Calu3 (cell line): ENCODE data around the gene RPL10. TPM values are rescaled to one million over a fixed set of nuclear protein-coding genes. Genes with fewer than 3 reads are reported as not detected.

Source experiments
- BruUV-seq: library from RNA; stranded (reverse); fragments of 400-500 nt; replicated peaks from 2 replicates; lab custom pipeline; 2021; lab: Mats Ljungman, UMichigan
- CTCF ChIA-PET: fragments of 300-600 bp; sonication (Branson Sonifier 250); formaldehyde crosslinking; loops from one replicate; lab custom pipeline; 2022; ENCODE audit warnings: antibody characterized with exemption; lab: Charles Lee
- DNase-seq: peaks from one replicate; pipeline ENCODE4 v3.0.0; 2022
- H3K27ac Mint-ChIP-seq: one replicate; pipeline ENCODE4 v1.8.0; 2022; ENCODE audit warnings: mixed read lengths; ENCODE audit not compliant: unreplicated experiment
- H3K27me3 Mint-ChIP-seq: one replicate; pipeline ENCODE4 v1.8.0; 2022; ENCODE audit warnings: mixed read lengths; ENCODE audit not compliant: unreplicated experiment
- H3K36me3 Mint-ChIP-seq: one replicate; pipeline ENCODE4 v1.8.0; 2022; ENCODE audit warnings: mild to moderate bottlenecking, moderate library complexity, mixed read lengths; ENCODE audit not compliant: insufficient read depth, unreplicated experiment
- H3K4me1 Mint-ChIP-seq: one replicate; pipeline ENCODE4 v1.8.0; 2022; ENCODE audit warnings: mild to moderate bottlenecking, low read depth, mixed read lengths; ENCODE audit not compliant: unreplicated experiment
- H3K4me3 Mint-ChIP-seq: one replicate; pipeline ENCODE4 v1.8.0; 2022; ENCODE audit warnings: mild to moderate bottlenecking, low read depth, moderate library complexity, mixed read lengths; ENCODE audit not compliant: unreplicated experiment
- H3K9me3 Mint-ChIP-seq: one replicate; pipeline ENCODE4 v1.8.0; 2022; ENCODE audit warnings: low read depth, mixed read lengths; ENCODE audit not compliant: unreplicated experiment
- intact Hi-C: fragments of 100-400 bp; cut with micrococcal nuclease; formaldehyde crosslinking; loops from one replicate; pipeline ENCODE4 v1.10.0; 2022; ENCODE audit not compliant: unreplicated experiment
- total RNA-seq: library from RNA; stranded (reverse); gene quantifications from 2 replicates; pipeline ENCODE4 v1.2.3, GENCODE V29; 2022
- TF ChIP-seq, protein P1 (sequence below): fragments of 200-600 bp; IDR thresholded peaks from one replicate; pipeline ENCODE4 v1.8.0; 2022; ENCODE audit warnings: antibody characterized with exemption; ENCODE audit not compliant: unreplicated experiment

RPL10 gene
- total RNA-seq, 1 experiment from 2014 or later: 1,495 TPM

GRCh38 chrX:154409222-154409871 lies 11.2 kb downstream of the RPL10 start, which contains the start of gene DNASE1L1:
Gene DNASE1L1 (minus strand): TSS chrX:154409254. CDS start chrX:154405568, 3,686 bp downstream.
- Mint-ChIP-seq H3K36me3 (peaks cover 56% of the 10 kb centered on the region), H3K9me3 (no peaks in the 10 kb centered on the region), H3K27me3 (no peaks in the 10 kb centered on the region), H3K4me3 (peak within 1 kb of the TSS; percentile 81), H3K4me1 (peaks cover 19% of the 10 kb centered on the region), H3K27ac (peak within 1 kb of the TSS; percentile 72)
- BruUV-seq: no TSS peak
- CTCF ChIA-PET: interaction anchor here (1.0 to 2.0 kb wide), 2 partner anchors 14 to 36 kb away, joined by 3 to 7 read pairs; no protein-coding TSS in a partner anchor
- TF ChIP-seq, protein P1, sequence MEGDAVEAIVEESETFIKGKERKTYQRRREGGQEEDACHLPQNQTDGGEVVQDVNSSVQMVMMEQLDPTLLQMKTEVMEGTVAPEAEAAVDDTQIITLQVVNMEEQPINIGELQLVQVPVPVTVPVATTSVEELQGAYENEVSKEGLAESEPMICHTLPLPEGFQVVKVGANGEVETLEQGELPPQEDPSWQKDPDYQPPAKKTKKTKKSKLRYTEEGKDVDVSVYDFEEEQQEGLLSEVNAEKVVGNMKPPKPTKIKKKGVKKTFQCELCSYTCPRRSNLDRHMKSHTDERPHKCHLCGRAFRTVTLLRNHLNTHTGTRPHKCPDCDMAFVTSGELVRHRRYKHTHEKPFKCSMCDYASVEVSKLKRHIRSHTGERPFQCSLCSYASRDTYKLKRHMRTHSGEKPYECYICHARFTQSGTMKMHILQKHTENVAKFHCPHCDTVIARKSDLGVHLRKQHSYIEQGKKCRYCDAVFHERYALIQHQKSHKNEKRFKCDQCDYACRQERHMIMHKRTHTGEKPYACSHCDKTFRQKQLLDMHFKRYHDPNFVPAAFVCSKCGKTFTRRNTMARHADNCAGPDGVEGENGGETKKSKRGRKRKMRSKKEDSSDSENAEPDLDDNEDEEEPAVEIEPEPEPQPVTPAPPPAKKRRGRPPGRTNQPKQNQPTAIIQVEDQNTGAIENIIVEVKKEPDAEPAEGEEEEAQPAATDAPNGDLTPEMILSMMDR: no peak
- peak; percentile 95 for DNase-seq
- intact Hi-C loops: loop anchor here (5.0 kb wide), 1 partner anchor 83 kb away; the partner anchor contains the start of gene SLC10A3

DNA sequence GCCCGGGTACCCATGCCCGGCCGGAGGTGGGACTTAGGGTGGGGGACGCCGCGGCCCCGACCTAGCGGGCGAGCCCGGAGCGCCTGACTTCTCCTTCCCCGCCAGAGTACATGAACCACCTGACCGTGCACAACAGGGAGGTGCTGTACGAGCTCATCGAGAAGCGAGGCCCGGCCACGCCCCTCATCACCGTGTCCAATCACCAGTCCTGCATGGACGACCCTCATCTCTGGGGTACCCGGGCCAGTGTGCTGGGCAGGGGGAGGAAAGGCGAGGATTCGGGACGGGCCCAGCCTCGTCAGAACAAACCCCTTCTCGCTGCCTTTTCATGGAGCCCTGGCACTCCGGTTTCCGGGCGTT lies 13.8 kb downstream of the RPL10 start:
- Mint-ChIP-seq H3K27me3 (no peaks in the 10 kb centered on the region), H3K36me3 (peaks cover 55% of the 10 kb centered on the region), H3K4me3 (peak overlapping the region; percentile 86), H3K9me3 (no peaks in the 10 kb centered on the region), H3K4me1 (peaks cover 19% of the 10 kb centered on the region), H3K27ac (no peak overlapping the region)
- intact Hi-C loops: no loop called here
- DNase-seq: peak; percentile 60
- no TSS peak for BruUV-seq
- TF ChIP-seq, protein P1: no peak
- CTCF ChIA-PET: interaction anchor here (0.5 to 1.5 kb wide), 3 partner anchors 98 to 1181 kb away, joined by 3 to 4 read pairs (median 3); no protein-coding TSS in a partner anchor

GRCh38 chrX:154412468-154412867 lies 14.3 kb downstream of the RPL10 start:
- intact Hi-C loops: no loop called here
- no TSS peak for BruUV-seq

GRCh38 chrX:154413142-154413541 lies 15.0 kb downstream of the RPL10 start:
- CTCF ChIA-PET: no interaction called here
- intact Hi-C loops: no loop called here
- TF ChIP-seq, protein P1: no peak
- Mint-ChIP-seq H3K36me3 (peaks cover 55% of the 10 kb centered on the region), H3K27ac (no peak overlapping the region), H3K9me3 (no peaks in the 10 kb centered on the region), H3K27me3 (no peaks in the 10 kb centered on the region), H3K4me1 (peaks cover 18% of the 10 kb centered on the region), H3K4me3 (no peak overlapping the region)
- BruUV-seq: no TSS peak
- no peak for DNase-seq

More at GRCh38 chrX:154412468-154412867, 14.3 kb downstream of the RPL10 start:
- CTCF ChIA-PET: interaction anchor here (1.5 kb wide), 1 partner anchor 114 kb away, joined by 3 read pairs; no protein-coding TSS in a partner anchor
- TF ChIP-seq, protein P1: no peak
- Mint-ChIP-seq H3K9me3 (no peaks in the 10 kb centered on the region), H3K36me3 (peaks cover 55% of the 10 kb centered on the region), H3K27me3 (no peaks in the 10 kb centered on the region), H3K4me1 (peaks cover 19% of the 10 kb centered on the region), H3K4me3 (peak overlapping the region; percentile 86), H3K27ac (no peak overlapping the region)
- no peak for DNase-seq
